ENCODE measurements around the gene P3H3.

- TF ChIP-seq CTCF (IDR thresholded peaks at IDR 0.05) (no peak), POLR2A (IDR thresholded peaks at IDR 0.05) (no peak), POLR2AphosphoS5 (IDR thresholded peaks at IDR 0.05) (no peak)
Observed at GRCh38 chr12:6817098-6817497, 11.1 kb upstream of the P3H3 start.

All from breast epithelium (tissue), 3 donors.